Uterus (tissue), 4 donors: ENCODE data around the gene KLHL24. TPM values are rescaled to one million over a fixed set of nuclear protein-coding genes. Genes with fewer than 3 reads are reported as not detected.
"Not testable (repeated sequence)": the region's sequence is repeated elsewhere in the genome, so short reads cannot be mapped to it uniquely, and the experiment has no call there.

ENCODE experiments used
- DNase-seq, 2 donors: peaks; one replicate each; pipeline ENCODE4 v3.0.0-alpha.2; 2019 to 2020
- H3K27ac ChIP-seq, 2 donors: fragments of 200-600 bp; sonication (generic); 1 replicate in 1 of 2; 2 replicates in 1 of 2; pipeline ENCODE4 v1.5.1; 2016 to 2018
- H3K27me3 ChIP-seq, 2 donors: fragments of 200-600 bp; sonication (generic); one replicate each; pipeline ENCODE4 v1.5.1; 2018 to 2019; ENCODE audit warnings: control low read depth in 1 of 2
- H3K36me3 ChIP-seq, 2 donors: fragments of 200-600 bp; sonication (generic); one replicate each; pipeline ENCODE4 v1.5.1; 2019; ENCODE audit warnings: control low read depth in 1 of 2
- H3K4me1 ChIP-seq, 2 donors: fragments of 200-600 bp; sonication (generic); one replicate each; pipeline ENCODE4 v1.5.1; 2018 to 2019; ENCODE audit warnings: control low read depth in 1 of 2
- H3K4me3 ChIP-seq, 2 donors: fragments of 200-600 bp; sonication (generic); 1 replicate in 1 of 2; 2 replicates in 1 of 2; pipeline ENCODE4 v1.5.1; 2018 to 2019; ENCODE audit warnings: mild to moderate bottlenecking in 1 of 2
- H3K9me3 ChIP-seq, 2 donors: fragments of 200-600 bp; sonication (generic); one replicate each; pipeline ENCODE4 v1.5.1; 2019; ENCODE audit warnings: control low read depth in 1 of 2
- CTCF ChIP-seq, 4 experiments: fragments of 200-600 bp in 2 of 4; fragments of 450-650 bp in 2 of 4; sonication (generic) in 2 of 4; IDR thresholded peaks; one replicate each; pipeline ENCODE4 v1.5.1; 2016 to 2019; ENCODE audit warnings: antibody characterized with exemption in 4 of 4, mild to moderate bottlenecking in 2 of 4, moderate library complexity in 1 of 4
- POLR2A ChIP-seq, 2 donors: fragments of 450-650 bp; IDR thresholded peaks; one replicate each; pipeline ENCODE4 v1.6.1; 2016; ENCODE audit warnings: antibody characterized with exemption in 2 of 2, mild to moderate bottlenecking in 1 of 2, moderate library complexity in 1 of 2
- intact Hi-C: fragments of 100-400 bp; cut with DNase I; formaldehyde crosslinking; loops from one replicate; pipeline ENCODE4 v1.15.1; 2023; ENCODE audit warnings: low total_unique reads
- total RNA-seq, 4 donors: library from RNA; depleted of rRNA in 3 of 4; stranded (reverse); fragments of >200 nt in 3 of 4; gene quantifications; one replicate each; pipeline versions ENCODE4 v1.1.0 to v1.2.4, GENCODE V29; 2014 to 2023
- donor health status: DM: yes; HTN: yes; CAD: no.

The KLHL24 gene
- total RNA-seq, 4 donors from 2014 or later: 69.1 to 231 (median 146) TPM

GRCh38 chr3:183591881-183592521 is 43.4 kb upstream of the KLHL24 start:
- intact Hi-C loops: no loop called here
- H3K27me3 ChIP-seq: no peaks in the 10 kb centered on the region
- H3K27ac ChIP-seq: no peak overlapping the region
- DNase-seq: no peak
- H3K36me3 ChIP-seq: no peaks in the 10 kb centered on the region
- no peak for TF ChIP-seq CTCF (IDR thresholded peaks at IDR 0.05)
- no peak for TF ChIP-seq POLR2A (IDR thresholded peaks at IDR 0.05)
- H3K4me1 ChIP-seq: no peaks in the 10 kb centered on the region
- no peaks in the 10 kb centered on the region for H3K9me3 ChIP-seq
- H3K4me3 ChIP-seq: no peak overlapping the region

- Histone ChIP-seq H3K36me3 (no peaks in the 10 kb centered on the region), H3K27ac (no peak overlapping the region), H3K4me3 (no peak overlapping the region), H3K27me3 (no peaks in the 10 kb centered on the region), H3K4me1 (no peaks in the 10 kb centered on the region), H3K9me3 (no peaks in the 10 kb centered on the region)
- no peak for TF ChIP-seq POLR2A (IDR thresholded peaks at IDR 0.05)
- no peak for TF ChIP-seq CTCF (IDR thresholded peaks at IDR 0.05)
- no peak for DNase-seq
- intact Hi-C loops: no loop called here
Measured at GRCh38 chr3:183592821-183593220, 42.6 kb upstream of the KLHL24 start.

- Histone ChIP-seq H3K27me3 (no peaks in the 10 kb centered on the region), H3K27ac (no peak overlapping the region), H3K36me3 (no peaks in the 10 kb centered on the region), H3K4me1 (no peaks in the 10 kb centered on the region), H3K9me3 (peaks cover 0 to 4% of the 10 kb centered on the region in 2 donors), H3K4me3 (no peak overlapping the region)
- intact Hi-C loops: no loop called here
- TF ChIP-seq CTCF (IDR thresholded peaks at IDR 0.05) (no peak), POLR2A (IDR thresholded peaks at IDR 0.05) (no peak)
- no peak for DNase-seq
Measured at GRCh38 chr3:183594636-183595035, 40.8 kb upstream of the KLHL24 start.

- H3K36me3 ChIP-seq: no peaks in the 10 kb centered on the region
- TF ChIP-seq POLR2A (IDR thresholded peaks at IDR 0.05) (no peak), CTCF (IDR thresholded peaks at IDR 0.05) (no peak)
- H3K27ac ChIP-seq: no peak overlapping the region
- H3K27me3 ChIP-seq: no peaks in the 10 kb centered on the region
- H3K4me1 ChIP-seq: no peaks in the 10 kb centered on the region
- DNase-seq: no peak
- H3K4me3 ChIP-seq: no peak overlapping the region
- intact Hi-C loops: no loop called here
- peaks cover 0 to 4% of the 10 kb centered on the region in 2 donors for H3K9me3 ChIP-seq
Measured at GRCh38 chr3:183597959-183598358, 37.5 kb upstream of the KLHL24 start.

GRCh38 chr3:183611326-183611725 is 24.1 kb upstream of the KLHL24 start:
- H3K27ac ChIP-seq, H3K36me3 ChIP-seq, H3K9me3 ChIP-seq, H3K27me3 ChIP-seq, DNase-seq, intact Hi-C loops, H3K4me3 ChIP-seq, H3K4me1 ChIP-seq: not testable (repeated sequence)
